ENCODE results near the gene PTPA.
"Not testable (repeated sequence)": the region's sequence is repeated elsewhere in the genome, so short reads cannot be mapped to it uniquely, and the experiment has no call there.

PTPA gene

GRCh38 chr9:129178568-129179382 is 67.6 kb downstream of the PTPA start:
- DNase-seq, result no peak

- DNase-seq, result no peak
Measured at GRCh38 chr9:129181246-129181645, 70.0 kb downstream of the PTPA start.

GRCh38 chr9:129182122-129182521 is 70.9 kb downstream of the PTPA start:
- DNase-seq, result no peak

- no peak for DNase-seq
Measured at GRCh38 chr9:129182625-129183494, 71.6 kb downstream of the PTPA start.

GRCh38 chr9:129183495-129184218 is 72.4 kb downstream of the PTPA start:
- DNase-seq, result no peak

- DNase-seq, result no peak
Measured at GRCh38 chr9:129184219-129184524, 73.0 kb downstream of the PTPA start.

GRCh38 chr9:129184596-129185122 is 73.4 kb downstream of the PTPA start:
- no peak for DNase-seq

GRCh38 chr9:129185402-129185801 is 74.2 kb downstream of the PTPA start:
- DNase-seq, result no peak

GRCh38 chr9:129185991-129186390 is 74.8 kb downstream of the PTPA start:
- DNase-seq, result no peak

- no peak for DNase-seq
Measured at GRCh38 chr9:129187042-129187441, 75.8 kb downstream of the PTPA start.

- DNase-seq, result not testable (repeated sequence)
Measured at GRCh38 chr9:129189971-129190370, 78.8 kb downstream of the PTPA start.

- DNase-seq, result no peak
Measured at GRCh38 chr9:129191234-129191633, 80.0 kb downstream of the PTPA start.

- no peak for DNase-seq
Measured at GRCh38 chr9:129193655-129194054, 82.4 kb downstream of the PTPA start.

GRCh38 chr9:129194221-129194620 is 83.0 kb downstream of the PTPA start:
- no peak for DNase-seq

- no peak for DNase-seq
Measured at GRCh38 chr9:129195606-129196005, 84.4 kb downstream of the PTPA start.

GRCh38 chr9:129197045-129197444 is 85.8 kb downstream of the PTPA start:
- DNase-seq, result not testable (repeated sequence)

- no peak for DNase-seq
Measured at GRCh38 chr9:129197978-129198318, 86.7 kb downstream of the PTPA start.
